Ascending aorta (tissue), 2 donors: ENCODE measurements around the gene SLC9A2. TPM values are rescaled to one million over a fixed set of nuclear protein-coding genes. Genes with fewer than 3 reads are reported as not detected.

Experiments used
- DNase-seq, 2 donors: peaks; one replicate each; pipeline ENCODE4 v3.0.0-alpha.2; 2019; ENCODE audit warnings: low spot score in 2 of 2
- H3K27ac ChIP-seq, 2 donors: fragments of 200-600 bp; sonication (generic); one replicate each; pipeline ENCODE4 v1.5.1; 2016 to 2017; ENCODE audit warnings: mild to moderate bottlenecking in 1 of 2
- H3K27me3 ChIP-seq: fragments of 200-600 bp; sonication (generic); one replicate; pipeline ENCODE4 v1.5.1; 2017
- H3K36me3 ChIP-seq, 2 donors: fragments of 200-600 bp; sonication (generic); one replicate each; pipeline ENCODE4 v1.5.1; 2016
- H3K4me1 ChIP-seq, 2 donors: fragments of 200-600 bp; sonication (generic); one replicate each; pipeline ENCODE4 v1.5.1; 2016 to 2017; ENCODE audit warnings: mild to moderate bottlenecking in 1 of 2
- H3K4me3 ChIP-seq, 2 donors: fragments of 200-600 bp; sonication (generic); one replicate each; pipeline ENCODE4 v1.5.1; 2016 to 2017; ENCODE audit warnings: mild to moderate bottlenecking in 1 of 2
- H3K9me3 ChIP-seq, 2 donors: fragments of 200-600 bp; sonication (generic); one replicate each; pipeline ENCODE4 v1.5.1; 2016
- intact Hi-C: fragments of 100-400 bp; cut with DNase I; formaldehyde crosslinking; loops from one replicate; pipeline ENCODE4 v1.15.1; 2023
- total RNA-seq: library from RNA; depleted of rRNA; stranded (reverse); fragments of >200 nt; gene quantifications from one replicate; pipeline ENCODE4 v1.1.0, GENCODE V29; 2016
- TF ChIP-seq, protein P1 (sequence below), 3 experiments: fragments of 200-600 bp in 2 of 3; fragments of 450-650 bp in 1 of 3; sonication (generic) in 2 of 3; IDR thresholded peaks; one replicate each; pipeline ENCODE4 v1.5.1; 2016 to 2019; ENCODE audit warnings: antibody characterized with exemption in 3 of 3, mild to moderate bottlenecking in 1 of 3, moderate library complexity in 1 of 3

The SLC9A2 gene
- total RNA-seq, 1 donor from 2014 or later, result not detected

DNA sequence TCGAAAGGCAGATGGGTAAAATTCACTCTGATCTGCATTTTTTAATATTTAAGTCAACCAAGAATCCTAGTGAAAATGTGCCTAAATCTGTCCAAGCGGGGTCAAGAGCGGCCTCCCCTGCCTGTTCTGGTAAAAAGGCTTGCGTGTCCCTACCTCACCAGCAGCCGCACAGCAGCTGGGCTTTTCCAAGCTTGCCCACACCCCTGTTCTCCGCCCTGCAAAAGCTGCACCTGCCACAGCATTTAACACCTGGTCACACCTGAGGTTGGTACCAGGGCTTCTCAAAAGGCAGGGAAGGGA lies 116.7 kb downstream of the SLC9A2 start:
- peak overlapping the region; percentile 89 to 96 for H3K4me3 ChIP-seq

DNA sequence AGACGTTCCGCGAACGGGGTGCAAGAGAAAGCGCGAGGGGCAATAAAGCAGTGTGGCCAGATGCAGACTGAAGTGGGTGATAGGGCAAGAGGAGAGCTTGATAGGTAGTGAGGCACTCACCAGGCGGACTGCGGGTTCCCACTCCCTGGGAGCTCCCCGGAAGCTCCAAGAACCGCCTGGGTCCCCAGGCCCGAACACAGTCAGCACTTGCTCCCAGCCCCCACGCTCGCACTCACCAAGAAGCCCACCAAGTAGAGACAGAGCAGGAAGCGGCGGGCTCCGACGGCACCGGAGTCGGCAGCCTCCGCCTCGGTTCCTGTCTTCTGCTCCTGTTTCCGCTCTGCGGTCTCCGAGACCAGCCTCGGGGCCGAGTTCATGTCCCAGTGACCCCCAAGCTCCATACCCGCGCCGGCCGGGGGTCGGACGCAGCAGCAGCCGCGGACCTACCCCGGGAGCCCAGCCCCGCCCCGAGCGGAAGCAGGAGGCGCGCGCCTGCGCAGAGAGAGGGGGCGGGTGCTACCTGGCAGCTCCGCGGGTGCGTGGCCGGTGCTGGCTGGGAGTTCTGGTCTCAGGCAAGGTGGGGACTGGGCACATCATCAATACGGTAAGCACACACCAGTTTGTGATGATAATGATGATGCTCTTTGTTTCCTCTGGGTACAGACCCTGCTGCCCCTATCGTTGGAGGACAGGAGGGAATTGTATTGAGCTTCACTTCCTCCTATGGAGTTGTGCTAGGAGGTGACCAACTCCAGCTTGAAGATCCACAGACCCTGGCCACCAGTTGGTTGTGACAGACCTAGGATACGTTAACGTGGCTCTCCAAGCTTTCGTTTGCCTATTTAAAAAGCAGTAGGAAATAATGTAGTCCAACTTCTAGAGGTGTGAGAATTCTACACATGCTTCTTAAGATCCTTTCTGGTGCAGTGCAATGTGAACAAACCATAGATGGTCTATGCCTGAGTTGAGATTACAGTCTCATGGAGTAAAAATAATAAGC lies 117.4 kb downstream of the SLC9A2 start:
- TF ChIP-seq, protein P1, sequence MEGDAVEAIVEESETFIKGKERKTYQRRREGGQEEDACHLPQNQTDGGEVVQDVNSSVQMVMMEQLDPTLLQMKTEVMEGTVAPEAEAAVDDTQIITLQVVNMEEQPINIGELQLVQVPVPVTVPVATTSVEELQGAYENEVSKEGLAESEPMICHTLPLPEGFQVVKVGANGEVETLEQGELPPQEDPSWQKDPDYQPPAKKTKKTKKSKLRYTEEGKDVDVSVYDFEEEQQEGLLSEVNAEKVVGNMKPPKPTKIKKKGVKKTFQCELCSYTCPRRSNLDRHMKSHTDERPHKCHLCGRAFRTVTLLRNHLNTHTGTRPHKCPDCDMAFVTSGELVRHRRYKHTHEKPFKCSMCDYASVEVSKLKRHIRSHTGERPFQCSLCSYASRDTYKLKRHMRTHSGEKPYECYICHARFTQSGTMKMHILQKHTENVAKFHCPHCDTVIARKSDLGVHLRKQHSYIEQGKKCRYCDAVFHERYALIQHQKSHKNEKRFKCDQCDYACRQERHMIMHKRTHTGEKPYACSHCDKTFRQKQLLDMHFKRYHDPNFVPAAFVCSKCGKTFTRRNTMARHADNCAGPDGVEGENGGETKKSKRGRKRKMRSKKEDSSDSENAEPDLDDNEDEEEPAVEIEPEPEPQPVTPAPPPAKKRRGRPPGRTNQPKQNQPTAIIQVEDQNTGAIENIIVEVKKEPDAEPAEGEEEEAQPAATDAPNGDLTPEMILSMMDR (IDR thresholded peaks at IDR 0.05), result peak in 1 of 3 experiments; percentile 9
- peak in 1 of 2 donors; percentile 90 for DNase-seq
- Histone ChIP-seq H3K27me3 (no peaks in the 10 kb centered on the region), H3K9me3 (no peaks in the 10 kb centered on the region), H3K36me3 (peaks cover 0 to 3% of the 10 kb centered on the region in 2 donors), H3K27ac (peak overlapping the region; percentile 68 to 83), H3K4me3 (peak overlapping the region; percentile 89 to 96), H3K4me1 (peaks cover 0 to 7% of the 10 kb centered on the region in 2 donors)
- intact Hi-C loops, result no loop called here

More for the DNA sequence above, 116.7 kb downstream of the SLC9A2 start:
- DNase-seq, result no peak
- H3K9me3 ChIP-seq, result no peaks in the 10 kb centered on the region
- peaks cover 0 to 9% of the 10 kb centered on the region in 2 donors for H3K36me3 ChIP-seq
- H3K27ac ChIP-seq, result peak overlapping the region; percentile 68 to 83
- intact Hi-C loops, result no loop called here
- no peaks in the 10 kb centered on the region for H3K27me3 ChIP-seq
- TF ChIP-seq, protein P1 (IDR thresholded peaks at IDR 0.05), result no peak
- peaks cover 0 to 7% of the 10 kb centered on the region in 2 donors for H3K4me1 ChIP-seq

DNA sequence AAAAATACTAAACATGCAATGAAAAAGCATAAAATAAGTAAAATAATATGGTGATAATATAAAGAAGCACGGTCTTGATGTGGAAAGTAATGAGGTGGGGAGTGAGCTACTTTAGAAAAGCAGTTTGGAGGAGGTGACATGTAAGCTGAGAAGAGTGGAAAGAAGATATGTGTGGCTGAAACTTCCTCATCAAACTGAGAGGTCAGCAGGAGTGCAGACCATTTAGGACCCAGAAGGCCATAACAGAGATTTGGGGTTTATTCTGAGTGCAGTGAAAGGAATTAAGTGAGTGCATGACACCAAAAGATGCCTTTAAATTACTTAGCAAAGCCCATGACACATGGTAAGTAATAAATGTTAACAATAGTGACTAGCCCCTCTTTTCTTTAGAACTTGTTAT lies 118.1 kb downstream of the SLC9A2 start:
- TF ChIP-seq, protein P1 (IDR thresholded peaks at IDR 0.05), result no peak
- Histone ChIP-seq H3K4me3 (peak overlapping the region; percentile 89 to 96), H3K9me3 (no peaks in the 10 kb centered on the region), H3K36me3 (no peaks in the 10 kb centered on the region), H3K27me3 (no peaks in the 10 kb centered on the region), H3K27ac (no peak overlapping the region), H3K4me1 (peaks cover 0 to 7% of the 10 kb centered on the region in 2 donors)
- intact Hi-C loops, result no loop called here
- no peak for DNase-seq

DNA sequence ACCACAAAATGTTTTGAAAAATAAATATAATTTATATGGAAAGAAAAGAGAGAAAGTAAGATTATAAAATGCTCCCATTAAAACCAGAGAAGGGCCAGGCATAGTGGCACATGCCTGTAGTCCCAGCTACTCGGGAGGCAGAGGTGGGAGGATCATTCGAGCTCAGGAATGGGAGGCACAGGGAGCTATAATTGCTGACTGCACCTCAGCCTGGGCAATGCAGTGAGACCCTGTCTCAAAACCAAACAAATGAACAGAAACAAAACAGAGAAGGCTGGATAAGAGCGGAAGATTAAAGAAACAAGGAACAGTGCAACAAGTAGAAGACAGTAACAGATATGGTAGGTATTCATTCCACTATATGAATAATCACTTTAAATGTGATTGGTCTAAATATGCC lies 123.9 kb downstream of the SLC9A2 start:
- TF ChIP-seq, protein P1 (IDR thresholded peaks at IDR 0.05), result no peak
- no peak overlapping the region for H3K27ac ChIP-seq
- H3K4me1 ChIP-seq, result no peaks in the 10 kb centered on the region
- H3K27me3 ChIP-seq, result no peaks in the 10 kb centered on the region
- H3K9me3 ChIP-seq, result no peaks in the 10 kb centered on the region
- H3K36me3 ChIP-seq, result no peaks in the 10 kb centered on the region
- intact Hi-C loops, result no loop called here
- no peak for DNase-seq
- H3K4me3 ChIP-seq, result no peak overlapping the region

- Histone ChIP-seq H3K27me3 (no peaks in the 10 kb centered on the region), H3K27ac (no peak overlapping the region), H3K36me3 (no peaks in the 10 kb centered on the region), H3K9me3 (no peaks in the 10 kb centered on the region), H3K4me1 (no peaks in the 10 kb centered on the region), H3K4me3 (no peak overlapping the region)
- intact Hi-C loops, result no loop called here
- DNase-seq, result no peak
- TF ChIP-seq, protein P1 (IDR thresholded peaks at IDR 0.05), result no peak
Measured at GRCh38 chr2:102748107-102748506, 128.8 kb downstream of the SLC9A2 start.
